Measurements from ENCODE around the gene PRR23E.

The PRR23E gene, protein sequence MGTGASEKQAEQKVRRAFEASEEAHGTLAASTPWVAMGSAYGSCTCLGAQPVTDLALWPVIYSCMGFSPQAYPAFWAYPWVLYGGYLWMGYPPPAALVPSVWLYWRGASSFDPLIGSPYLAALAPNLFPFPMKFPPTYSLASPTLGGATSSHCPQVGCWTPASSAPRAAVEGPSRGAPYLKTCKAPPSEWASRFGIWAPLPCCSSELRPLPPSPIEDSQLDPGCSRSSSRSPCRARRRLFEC

DNA sequence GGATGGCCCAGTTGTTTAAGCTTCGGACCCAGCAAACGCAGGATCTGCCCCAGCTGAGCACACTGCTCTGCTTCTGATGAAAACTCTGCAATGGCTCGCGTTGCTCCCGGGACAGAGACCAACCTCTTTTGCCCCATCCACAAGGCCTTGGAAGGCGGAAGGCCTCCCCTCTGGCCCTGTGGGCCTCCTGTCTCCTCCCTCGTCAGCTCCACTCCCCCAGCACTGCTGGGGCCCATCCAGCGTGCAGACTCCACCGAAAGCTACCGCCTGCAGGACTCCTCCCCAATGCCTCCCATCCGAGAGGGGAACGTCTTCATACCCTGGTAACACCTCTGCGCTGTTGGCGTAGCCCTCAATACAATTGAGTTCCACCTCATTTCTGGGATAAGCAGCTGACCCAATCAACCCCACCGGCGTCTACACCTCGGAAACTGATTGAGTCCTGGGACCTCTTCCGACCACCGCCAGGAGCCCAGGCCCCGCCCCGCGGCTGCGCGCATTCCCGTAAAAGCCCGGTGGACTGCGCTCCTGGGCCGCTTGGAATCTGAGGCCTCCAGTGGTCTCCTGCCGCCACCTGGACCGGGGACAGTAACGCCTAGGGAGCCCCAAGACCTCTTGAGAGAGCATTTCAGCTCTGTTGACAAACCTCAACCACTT, at the start of gene PRR23E:
PRR23E (plus strand) TSS at position 556 of the 657 bp plus-strand sequence. CDS start 3,555 bp downstream, outside the sequence.
- no peak for DNase-seq

DNA sequence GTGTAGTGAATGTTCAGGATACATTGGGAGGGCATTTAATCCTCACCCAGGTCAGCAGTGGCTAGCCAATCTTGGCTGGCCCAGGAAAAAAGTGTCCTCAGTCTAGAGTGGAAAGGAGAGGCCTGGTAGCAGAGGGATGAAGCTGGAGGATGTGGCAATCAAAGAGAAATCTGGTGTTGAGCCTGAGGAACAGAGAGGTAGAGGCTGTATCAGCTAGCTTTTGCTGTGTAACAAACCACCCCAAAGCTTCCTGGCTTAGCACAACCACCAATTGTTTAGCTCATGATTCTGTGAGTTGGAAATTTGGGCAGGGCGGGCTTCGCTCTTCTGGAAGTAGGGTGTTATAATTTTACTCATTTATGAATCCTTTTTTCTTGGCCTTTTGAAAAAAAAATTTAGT, 49.8 kb upstream of the PRR23E start:
- DNase-seq = no peak

DNA sequence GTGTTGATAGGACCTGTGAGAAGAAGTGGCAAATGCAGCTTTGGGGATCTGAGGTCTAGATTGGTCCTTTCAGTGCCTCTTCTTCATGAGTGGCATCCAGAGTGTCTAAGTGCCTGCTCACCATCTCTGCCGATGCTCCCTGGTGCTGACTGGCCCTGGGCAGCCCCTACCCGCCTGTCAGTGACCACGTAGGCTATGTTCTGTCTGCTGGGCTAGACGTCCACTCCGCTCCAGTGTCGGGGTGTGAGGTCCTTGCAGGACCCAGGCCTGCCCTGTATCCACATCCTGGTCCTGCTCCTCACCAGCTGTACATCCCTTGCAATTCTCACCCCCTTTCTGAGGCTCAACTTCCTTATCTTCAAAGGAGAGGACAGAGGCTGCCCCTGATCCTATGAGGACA, 48.3 kb upstream of the PRR23E start:
- DNase-seq = no peak

DNA sequence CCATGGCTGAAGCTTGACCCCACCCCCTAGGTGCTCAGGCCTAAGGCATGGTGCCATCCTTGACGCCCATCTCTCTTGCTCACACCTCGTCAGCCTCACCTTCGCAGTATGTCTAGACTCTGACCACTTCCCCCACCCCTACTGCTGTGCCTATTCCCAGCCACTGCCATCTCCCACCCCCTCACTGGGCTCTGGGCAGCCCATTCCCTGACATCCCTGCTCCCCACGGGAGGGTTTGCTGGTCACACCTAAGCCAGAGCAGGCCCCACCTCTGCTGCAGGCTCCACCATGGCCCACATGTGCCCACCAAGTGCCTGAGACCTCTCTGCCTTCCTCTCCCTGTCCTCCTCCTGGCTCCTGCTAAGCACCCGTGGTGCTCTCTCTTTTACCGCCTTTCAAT, 47.7 kb upstream of the PRR23E start:
- no peak for DNase-seq

DNA sequence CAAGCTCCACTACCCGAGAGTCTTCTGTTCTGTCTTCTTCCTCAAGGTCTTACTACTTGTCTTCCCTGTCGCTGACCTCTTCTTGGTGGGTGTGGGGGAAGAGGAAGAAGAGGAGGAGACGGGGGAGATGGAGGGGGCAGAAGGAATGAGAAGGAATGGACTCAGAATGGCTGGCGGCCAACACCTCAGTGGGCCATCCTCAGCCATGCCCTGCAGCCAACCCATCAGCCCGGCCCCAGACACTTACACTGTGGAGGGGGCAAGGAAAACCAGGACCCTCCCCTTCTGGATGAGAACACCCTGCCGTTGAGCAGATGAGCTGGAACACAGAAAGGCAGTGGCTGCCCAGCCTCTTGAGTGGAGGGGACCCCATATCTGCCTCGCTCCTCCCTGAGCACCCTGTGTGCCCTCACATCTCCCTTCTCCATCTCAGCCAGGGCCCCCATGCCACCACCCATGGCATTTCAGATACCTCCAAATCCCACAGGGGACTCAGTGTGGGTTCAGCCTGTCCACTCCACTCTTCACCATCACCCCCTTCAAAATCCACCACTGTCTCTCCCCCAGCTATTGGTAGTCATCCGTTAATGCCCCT, 45.5 kb upstream of the PRR23E start:
- DNase-seq = no peak

DNA sequence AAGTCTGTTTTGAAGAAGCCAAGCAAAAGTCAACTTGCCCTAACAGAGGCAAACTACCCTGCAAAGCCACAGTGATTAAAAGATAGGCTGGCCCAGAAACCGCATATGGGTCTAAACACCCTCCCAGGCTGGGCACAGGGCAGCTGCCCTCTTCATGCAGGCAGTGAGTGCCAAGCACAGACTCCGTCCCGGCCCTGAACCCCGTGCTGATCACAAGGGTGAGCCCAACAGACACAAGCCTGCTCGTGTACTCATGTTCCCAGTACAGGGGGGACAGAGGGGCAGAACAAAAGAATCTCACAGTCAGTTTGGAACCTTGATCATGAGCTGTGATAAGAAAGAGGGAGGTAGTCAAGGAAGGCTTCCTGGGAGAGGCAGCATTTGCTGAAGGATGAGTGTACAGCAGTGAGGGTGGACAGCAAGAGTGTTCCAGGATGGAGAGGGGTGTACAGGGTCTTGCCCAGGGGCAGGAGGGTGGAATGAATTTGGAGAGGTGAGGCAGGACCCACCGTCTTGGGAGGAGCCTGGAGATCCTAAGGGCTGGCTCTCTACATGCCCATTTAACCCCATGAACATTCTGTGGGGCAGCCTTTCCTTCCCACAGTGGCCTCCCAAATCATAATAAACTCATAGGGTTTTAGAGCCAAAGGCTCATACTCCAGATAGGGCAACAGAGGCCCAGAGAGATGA, 43.2 kb upstream of the PRR23E start:
- DNase-seq = no peak

DNA sequence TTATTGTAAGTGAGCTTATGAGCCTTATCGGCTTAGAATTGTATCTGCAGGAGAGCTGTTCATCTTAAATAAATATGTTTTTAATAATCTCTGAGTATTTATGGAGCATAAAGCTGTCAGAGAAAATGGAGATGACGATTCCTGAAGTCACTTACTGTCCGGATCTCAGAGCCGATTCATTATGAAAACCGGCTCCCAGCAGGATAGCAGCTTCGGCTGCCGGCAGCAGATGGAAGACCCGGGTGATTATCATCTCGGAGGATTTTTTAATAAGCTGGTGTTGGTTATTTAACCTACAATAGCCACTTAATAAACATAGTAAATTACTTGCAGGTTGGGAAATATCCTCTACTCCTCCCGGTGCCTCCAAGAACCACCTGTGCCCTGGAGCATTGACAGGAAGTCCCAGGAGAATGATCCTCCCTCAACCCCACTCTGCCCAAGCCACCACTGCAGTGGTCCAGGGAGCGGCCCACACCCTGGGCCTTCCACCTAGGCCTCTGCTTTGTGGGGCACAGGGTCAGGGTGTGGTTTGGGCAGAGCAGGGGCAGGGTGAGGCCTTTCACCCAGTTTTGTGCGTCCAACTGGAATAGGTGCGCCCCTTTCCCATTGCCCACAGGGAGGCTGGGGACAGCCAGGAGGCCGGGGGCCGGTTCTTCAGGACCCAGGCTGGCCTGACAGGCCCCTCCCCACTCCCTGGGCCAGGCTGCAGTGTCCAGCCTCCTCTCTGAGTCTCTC, 42.2 kb upstream of the PRR23E start:
- DNase-seq = no peak

DNA sequence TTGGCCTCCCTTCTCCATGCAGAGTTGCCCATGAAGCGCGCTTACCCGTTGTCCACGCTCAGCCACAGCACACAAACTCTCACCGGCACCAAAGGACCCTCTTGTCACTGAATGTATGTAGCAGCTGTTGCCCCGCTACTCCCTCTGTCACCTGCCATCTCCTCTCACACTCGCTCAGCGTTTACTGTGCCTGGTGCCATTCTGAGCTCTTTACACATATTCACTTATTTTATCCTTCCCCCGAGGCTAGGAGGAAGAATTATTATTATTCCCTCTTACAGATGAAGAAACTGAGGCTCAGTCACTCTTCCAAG, 41.7 kb upstream of the PRR23E start:
- no peak for DNase-seq

DNA sequence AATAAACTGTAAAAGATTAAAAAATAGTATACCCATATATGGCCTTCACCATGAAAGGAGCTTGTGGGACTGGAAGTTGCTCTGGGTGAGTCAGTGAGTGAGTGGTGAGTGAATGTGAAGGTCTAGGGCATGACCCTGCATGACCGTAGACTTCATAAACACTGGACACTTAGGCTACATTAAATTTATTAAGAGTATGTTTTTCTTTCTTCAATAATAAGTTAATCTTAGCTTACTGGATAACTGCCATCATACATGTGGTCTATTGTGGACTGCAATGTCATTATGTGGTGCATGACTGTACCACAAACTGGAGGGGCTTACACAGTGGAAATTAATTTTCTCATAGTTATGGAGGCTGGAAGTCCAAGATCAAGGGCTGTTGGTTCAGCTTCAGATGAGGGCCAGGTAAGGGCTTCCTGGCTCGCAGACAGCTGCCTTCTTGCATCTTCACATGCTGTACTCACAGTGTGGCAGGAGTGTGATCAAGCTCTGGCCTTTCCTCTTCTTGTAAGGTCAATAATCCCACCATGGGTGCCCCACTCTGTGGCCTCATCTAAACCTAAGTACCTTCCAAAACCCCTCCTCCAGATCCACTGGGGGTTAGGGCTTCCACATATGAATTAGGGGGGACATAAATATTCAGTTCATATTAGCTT, 40.8 kb upstream of the PRR23E start:
- DNase-seq = no peak

DNA sequence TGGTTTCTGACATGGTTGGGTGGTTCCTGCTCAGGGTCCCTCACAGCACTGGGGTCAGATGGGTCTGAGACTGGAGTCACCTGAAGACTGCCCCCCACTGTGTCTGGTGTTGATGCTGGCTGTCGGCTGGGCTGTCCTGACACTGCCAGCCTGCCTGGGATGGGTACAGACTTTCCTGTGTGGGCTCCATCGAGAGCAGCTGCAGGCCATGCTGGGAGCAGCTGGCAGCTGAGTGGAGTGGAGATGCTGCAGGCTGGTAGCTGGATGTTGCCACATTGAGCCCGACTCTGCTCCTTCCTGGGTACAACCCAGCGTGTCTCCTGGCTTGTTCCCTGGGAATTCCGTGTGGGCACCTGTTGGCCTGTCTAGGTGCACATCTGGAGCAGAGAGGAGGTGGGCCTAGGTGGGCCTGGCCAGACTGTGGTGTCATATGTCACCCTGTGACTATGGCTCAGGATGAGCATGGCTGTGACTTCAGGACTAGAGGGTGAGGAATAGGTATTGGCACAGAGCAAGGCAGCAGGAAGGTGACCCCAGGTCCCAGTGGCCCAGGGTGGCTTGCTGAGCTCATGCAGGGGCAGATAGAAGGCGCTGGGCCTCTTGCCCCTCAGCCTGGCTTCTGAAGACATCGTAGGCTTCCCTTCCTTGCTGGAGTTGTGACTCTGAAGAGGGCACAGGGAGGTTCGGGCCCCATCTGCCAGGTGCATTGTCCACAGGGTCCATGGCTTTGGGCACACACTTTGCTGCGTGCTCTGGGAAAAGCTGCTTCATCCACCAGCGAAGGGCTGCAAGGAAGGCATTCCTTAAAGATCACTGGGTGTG, 40.0 kb upstream of the PRR23E start:
- no peak for DNase-seq

DNA sequence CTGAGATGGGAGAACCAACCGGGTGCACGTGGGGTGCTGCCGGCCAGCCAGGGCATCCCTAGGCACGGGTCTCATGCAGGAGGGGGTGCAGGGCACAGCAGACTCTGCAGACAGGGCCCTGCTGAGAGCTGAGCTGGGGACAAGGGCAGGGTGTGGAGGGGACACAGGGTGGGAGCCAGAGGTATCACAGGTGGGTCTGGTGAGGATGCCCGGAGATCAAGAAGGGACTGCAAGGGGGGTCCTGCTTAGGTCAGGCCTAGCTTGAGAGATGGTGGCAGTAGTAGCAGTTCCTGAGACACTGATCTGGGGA, 39.5 kb upstream of the PRR23E start:
- no peak for DNase-seq

DNA sequence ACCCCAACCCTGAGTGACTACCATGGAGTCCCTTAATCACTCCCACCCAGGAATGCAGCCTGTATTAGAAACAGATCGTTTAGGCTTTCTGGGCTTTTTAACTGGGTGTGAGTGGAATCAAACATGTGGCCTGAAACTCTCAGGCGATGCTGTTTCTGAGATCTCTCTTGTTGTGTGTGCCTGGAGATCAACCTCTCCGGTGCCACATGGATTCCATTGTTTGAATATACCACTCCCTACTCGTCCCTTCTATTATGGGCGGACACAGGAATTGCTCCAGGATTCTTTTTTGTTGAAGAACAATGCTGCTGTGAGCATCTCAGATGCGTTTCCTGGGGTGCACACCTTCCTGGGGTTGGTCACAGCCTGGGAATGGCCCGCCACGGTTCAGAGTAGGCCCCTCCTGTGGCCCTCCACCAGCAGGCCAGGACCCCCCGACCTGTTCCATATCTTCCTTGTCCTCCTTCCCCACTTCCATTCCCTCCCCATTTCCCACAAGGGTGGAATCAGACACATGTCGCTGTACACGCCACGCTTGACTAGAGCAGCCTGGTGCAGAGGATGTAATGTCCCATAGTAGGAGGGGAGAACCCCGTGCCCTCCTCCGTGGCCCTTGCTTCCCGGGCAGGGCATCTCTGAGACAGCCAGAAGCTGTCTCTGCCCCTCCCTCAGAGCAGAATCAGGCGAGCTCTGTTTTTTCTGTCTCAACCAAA, 36.4 kb upstream of the PRR23E start:
- DNase-seq = peak; percentile 59

DNA sequence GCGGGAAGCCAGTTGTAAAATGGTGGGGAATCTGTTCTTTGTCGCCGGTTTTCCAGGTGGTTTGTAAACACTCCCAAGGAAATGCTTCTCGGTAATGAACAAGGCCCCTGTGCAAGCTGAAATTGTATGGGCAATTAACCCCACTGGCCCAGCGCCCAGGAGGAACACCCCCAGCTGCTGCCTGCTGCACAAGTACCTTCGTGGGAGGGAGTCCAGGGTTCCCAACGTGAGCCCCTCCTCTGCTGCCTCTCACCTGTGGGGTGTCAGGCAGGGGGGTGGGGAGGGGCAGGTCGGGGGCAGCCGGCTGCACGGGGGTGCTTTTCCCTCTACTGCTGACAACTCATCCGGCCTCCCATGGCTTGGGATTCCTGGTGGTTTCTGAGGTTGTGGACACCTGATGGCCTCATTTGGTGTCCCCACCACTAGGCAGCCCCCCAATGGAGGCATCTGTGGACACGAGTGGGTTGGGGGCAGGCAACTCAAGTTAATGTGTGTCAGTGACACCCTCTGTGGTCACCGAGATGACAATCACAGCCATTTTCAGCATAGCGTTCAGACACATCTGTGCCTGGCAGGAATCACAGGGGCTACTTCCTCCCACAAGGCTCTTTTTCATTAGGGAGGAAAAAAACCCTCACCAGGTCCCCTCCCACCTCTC, 35.6 kb upstream of the PRR23E start:
- DNase-seq = peak; percentile 98

DNA sequence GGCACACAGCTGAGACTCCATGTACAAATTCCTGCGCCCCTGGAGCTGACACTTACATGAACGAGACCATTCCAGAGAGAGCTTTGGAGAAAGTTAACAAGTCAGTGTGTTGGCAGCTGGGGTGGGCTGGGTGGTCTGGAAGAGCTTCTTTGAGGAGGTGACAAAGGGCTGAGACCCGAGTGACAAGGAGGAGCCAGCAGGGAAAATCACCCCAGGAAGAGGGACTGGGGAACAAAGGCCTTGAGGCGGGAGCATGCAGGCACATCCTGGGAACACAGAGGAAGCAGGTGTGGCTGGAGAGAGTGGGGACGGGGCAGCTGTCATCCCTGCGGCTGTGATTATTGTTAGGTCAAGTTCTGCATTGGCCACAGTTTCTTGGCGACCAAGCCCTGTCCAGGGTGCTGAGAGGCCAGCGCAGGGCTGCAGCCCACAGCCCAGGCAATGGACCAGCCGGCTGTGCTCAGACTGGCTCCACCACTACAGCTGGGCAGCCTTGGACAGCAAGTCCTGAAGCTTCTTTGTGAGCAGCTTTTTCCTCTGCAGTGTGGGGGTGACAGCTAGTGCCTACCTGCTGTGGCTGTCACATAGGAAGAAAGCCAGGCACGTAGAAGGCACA, 34.2 kb upstream of the PRR23E start:
- DNase-seq = peak; percentile 46

DNA sequence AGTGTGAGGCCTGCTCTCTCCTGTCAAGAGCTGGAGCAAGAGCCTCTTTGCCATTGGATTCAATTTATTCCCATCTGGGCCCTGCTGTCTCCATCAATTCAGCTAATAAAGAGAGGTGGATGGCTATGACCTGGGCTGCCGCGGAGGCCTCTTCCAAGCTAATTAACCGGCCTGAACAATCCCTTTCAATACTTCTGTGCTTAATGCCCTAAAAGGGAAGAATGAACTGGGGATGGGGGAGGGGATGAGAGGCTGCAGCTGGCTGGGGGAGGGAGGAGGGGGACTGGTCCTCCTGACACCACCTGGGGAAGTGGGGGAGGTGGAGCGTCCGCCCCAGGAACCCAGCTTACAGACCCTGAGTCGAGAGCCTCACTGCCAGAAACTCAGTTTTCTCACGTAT, 33.4 kb upstream of the PRR23E start:
- peak; percentile 99 for DNase-seq

DNA sequence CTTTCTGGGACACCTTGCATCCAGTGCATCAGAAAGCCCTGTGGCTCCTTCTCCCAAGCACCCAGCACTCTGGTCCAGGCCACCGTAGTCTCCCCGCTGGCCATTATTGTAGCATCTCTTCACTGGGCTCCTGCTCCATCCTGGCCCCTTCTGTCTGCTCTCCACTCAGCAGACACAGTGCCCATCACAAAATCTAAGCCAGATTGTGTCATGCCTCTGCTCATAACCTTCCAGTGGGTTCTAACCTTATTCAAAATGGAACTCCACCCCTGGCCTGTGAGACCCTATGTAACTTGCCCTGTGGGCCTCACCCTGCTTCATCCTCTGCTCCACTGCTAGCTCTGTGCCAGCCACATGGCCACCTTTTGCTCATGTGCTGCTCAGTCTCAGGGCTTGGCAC, 31.7 kb upstream of the PRR23E start:
- no peak for DNase-seq

DNA sequence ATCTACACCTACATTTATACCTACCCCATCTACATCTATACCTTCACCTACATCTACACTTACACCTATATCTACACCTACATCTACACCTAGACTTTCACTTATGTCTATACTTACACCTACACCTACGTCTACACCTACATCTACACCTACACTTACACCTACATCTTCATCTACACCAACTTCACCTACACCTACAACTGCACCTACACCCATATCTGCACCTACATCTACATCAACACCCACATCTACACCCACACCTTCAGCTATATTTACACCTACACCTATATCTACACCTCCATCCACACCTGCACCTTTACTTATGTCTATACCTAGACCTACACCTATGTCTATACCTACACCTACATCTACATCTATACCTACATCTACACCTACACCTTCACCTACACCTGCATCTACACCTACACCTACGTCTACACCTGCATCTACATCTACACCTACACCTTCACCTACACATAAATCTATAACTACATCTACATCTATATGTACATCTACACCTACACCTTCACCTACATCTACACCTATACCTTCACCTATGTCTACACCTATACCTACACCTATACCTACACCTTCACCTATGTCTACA, 30.9 kb upstream of the PRR23E start:
- DNase-seq = no peak

DNA sequence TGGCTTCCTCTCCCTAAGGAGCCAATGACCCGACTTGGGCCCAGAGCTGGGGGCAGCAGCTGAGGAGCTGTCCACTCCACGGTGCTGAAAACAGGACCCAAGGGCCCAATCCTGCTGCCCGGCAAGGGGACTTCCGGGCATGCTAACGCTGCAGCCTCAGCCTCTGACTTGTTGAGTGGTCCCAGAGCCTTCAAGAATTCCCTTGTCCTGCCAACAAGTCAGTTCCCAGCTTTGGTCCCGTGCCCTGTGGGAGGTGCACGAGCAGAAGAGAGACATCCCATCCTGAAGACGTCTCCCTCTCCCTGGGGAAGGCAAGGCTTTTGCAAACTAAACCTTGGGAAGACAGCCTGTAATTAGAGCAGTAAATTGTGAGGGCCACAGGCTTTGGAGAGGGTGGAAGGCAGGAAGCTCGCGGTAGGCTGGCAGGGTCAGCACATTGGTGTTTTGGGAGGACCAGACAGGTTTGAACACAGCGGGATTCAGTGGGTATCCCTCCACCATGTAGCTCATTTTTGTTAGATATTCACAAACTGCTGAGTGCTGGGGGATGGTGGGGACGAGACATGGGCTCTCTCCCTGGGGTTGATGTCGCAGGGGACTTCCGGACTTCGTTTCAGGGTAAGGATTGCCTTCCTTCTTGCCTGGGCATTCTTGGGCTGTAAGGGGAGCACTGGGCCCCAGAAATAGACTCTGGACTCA, 29.8 kb upstream of the PRR23E start:
- no peak for DNase-seq

DNA sequence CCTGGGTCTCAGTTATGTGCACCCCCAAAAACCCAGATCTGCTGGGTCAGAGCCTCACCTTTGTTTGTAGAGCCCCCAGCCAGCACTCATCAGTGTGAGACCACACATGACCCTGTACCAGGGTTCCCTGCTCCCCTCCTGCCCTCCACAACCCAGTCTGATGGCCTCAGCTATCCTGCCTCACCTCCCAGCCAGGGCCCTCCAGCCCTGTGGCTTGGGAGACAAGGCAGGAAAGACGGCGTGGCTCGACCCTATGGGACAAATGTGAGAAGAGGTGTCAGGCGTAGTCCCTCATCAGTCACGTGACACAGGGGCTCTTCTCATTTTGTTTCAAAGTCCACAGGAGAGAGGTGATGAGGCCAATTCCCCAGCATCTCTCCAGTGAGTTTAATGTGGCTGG, 28.3 kb upstream of the PRR23E start:
- no peak for DNase-seq

Measured in NCI-H1105 (cell line).